Mesodermal cell (in vitro differentiated cells): ENCODE data around the gene WBP1L.
"Not testable (repeated sequence)": the region's sequence is repeated elsewhere in the genome, so short reads cannot be mapped to it uniquely, and the experiment has no call there.

Experiments
- H3K27ac ChIP-seq: 2 replicates; pipeline ENCODE4 v1.7.0; 2013; ENCODE audit warnings: mild to moderate bottlenecking, low read depth, low read length, moderate library complexity; ENCODE audit not compliant: severe bottlenecking
- H3K36me3 ChIP-seq: 2 replicates; pipeline ENCODE4 v1.7.1; 2013; ENCODE audit warnings: mild to moderate bottlenecking, low read length, moderate library complexity; ENCODE audit not compliant: control insufficient read depth, insufficient read depth
- H3K4me1 ChIP-seq: one replicate; pipeline ENCODE4 v1.7.1; 2013; ENCODE audit warnings: mild to moderate bottlenecking, low read length; ENCODE audit not compliant: insufficient read depth, control insufficient read depth, poor library complexity, severe bottlenecking
- H3K4me3 ChIP-seq: 2 replicates; pipeline ENCODE4 v1.7.0; 2013; ENCODE audit warnings: low read length, control low read depth, mild to moderate bottlenecking; ENCODE audit not compliant: insufficient read depth, poor library complexity, severe bottlenecking; ENCODE audit errors: extremely low read depth
- H3K9me3 ChIP-seq: 2 replicates; pipeline ENCODE4 v1.7.1; 2013; ENCODE audit warnings: mild to moderate bottlenecking, low read length, moderate library complexity; ENCODE audit not compliant: control insufficient read depth
- WGBS, 2 experiments: methylation state at CpG; one replicate each; pipeline ENCODE4 v1.1.5; 2013; ENCODE audit warnings: missing lambda C conversion rate in 2 of 2; ENCODE audit not compliant: insufficient coverage in 2 of 2; 5-methylcytosine and 5-hydroxymethylcytosine counted together

WBP1L gene

DNA sequence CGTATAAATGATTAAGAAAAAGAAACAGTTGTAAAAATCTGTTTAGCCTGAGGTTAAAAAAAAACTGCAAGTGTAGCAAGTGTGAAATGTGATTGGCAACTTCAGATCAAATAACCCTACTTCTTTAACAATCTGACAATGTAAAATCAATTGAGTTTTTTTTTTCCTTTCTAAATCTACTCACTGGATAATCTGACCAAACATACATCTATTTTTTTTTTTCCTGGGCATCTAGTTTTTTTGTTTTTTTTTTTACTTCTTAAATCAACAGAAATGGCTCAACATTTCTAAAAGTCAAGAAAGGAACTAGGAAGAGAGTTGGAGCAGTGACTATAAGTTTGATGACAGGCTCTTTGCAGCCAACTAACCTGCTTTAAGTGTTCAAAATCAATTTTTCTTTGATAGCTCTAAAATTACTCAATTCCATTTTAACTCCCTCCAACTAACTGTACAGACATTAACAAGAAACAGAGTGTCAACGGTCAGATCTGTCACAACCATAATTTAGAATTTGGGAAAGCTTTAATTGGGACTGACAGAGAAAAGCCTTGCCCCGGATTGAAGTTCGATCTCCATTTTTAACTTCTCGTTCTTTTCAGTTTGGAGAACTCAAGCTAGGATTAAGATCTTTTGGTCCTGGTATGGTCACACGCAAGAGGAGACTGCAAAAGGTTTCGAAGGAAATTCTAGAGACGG is 30.8 kb upstream of the WBP1L start:
- WGBS, 2 experiments, result 3 to 10% methylated on average over 3 to 5 of the region's 8 CpGs
- Histone ChIP-seq H3K4me3 (peak overlapping the region; percentile 64), H3K27ac (peak overlapping the region; percentile 87), H3K9me3 (no peaks in the 10 kb centered on the region), H3K4me1 (peaks cover 33% of the 10 kb centered on the region), H3K36me3 (no peaks in the 10 kb centered on the region)

DNA sequence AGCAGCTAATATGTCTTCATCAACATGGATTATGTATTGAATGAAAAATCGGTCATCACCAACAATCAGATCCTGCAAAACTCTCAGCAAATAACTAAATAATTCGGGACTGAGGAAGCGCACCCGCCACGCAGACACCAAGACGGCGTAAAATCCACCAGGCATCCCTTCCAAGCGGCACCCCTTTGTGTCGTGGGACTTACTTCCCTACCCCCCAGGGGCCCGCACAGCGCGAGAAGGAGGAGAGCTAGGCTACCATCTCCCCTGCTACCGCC is 30.3 kb upstream of the WBP1L start:
- H3K9me3 ChIP-seq, result no peaks in the 10 kb centered on the region
- 0% methylated on average over 5 to 9 of the region's 13 CpGs for WGBS, 2 experiments
- H3K36me3 ChIP-seq, result no peaks in the 10 kb centered on the region
- H3K4me1 ChIP-seq, result peaks cover 38% of the 10 kb centered on the region
- H3K4me3 ChIP-seq, result peak overlapping the region; percentile 64
- H3K27ac ChIP-seq, result peak overlapping the region; percentile 87

DNA sequence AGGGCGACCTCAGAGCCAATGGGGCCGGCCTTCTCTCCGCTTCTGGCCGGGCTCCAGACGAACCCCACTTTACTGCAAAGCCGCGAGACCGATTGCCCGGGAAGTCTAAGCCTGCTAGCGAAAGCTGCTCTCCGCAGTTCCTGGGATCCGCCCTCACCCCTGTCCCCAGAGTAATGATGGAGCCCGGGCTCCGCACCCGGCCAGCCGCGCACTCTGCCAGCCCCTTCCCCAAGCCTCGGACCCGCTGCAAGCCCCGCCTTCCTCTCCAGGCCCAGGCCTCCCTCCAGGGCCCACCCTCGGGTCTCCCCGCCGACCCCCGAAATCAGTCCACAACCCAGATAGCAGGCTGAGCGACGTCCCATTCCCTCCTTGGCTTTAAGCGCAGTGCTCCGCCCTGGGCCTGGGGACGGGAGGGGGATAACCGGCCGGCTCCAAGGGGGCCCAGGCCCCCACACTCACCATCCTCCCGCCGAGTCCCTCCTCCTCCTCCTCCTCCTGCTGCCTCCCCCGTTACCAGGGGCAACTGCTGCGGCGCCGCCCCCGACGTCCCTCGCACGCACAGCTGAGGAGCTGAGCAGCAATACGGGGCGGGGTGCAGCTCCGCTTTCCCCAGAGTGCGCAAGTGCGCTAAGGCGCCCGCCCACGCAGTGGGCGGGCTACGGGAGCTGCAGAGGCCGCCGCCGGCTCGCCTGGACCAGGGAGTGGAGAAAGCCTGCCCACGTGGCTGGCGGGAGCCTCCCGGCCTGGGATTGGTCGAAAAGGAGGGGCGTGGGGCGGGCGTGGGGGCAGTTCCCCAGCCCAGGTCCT is 29.7 kb upstream of the WBP1L start, which contains the start of gene ARL3:
Gene ARL3, minus strand, starts transcription at position 584 of the 807 bp plus-strand sequence. Its CDS starts 122 bp downstream, at position 462.
- Histone ChIP-seq H3K9me3 (no peaks in the 10 kb centered on the region), H3K36me3 (no peaks in the 10 kb centered on the region), H3K4me1 (peaks cover 42% of the 10 kb centered on the region), H3K27ac (peak within 1 kb of the TSS; percentile 87), H3K4me3 (peak within 1 kb of the TSS; percentile 64)
- WGBS, 2 experiments, result 0% methylated on average over 46 to 52 of the region's 62 CpGs

DNA sequence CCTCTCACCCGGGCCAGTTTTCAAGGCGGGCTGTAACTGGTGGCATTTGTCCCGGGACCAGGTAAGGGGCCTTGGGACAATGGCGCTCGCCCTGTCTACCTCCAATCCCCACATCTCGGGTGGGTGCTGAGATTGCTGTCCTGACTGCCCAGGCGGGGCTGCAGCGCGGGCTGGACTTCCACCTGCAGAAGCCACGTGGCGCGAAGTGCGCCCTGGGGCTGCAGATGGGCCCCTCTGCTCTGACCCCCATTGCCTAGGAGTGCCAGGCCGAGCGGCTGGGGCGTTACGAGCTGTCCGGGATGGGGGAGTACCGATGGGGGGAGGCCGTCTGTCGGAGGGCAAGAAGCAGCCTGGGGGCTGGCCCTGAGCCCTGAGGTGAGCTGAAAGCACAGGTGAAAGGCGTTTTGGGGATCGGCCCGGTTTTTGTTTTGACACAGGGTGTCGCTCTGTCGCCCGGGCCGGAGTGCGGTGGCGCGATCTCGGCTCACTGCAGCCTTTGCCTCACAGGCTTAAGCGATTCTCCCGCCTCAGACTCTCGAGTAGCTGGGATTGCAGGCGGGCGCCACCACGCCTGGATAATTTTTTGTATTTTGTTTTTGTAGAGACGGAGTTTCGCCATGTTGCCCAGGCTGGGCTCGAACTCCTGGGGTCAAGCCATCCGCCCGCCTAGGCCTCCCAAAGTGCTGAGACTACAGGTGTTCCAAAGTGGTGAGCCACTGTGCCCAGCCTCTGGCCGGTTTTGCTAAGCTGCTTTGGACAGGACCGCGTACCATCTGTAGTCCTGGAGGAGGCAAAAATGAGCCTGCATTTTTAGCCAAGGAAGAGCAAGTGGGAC is 28.9 kb upstream of the WBP1L start, which contains the start of gene SFXN2:
Gene SFXN2, plus strand, starts transcription at position 16 of the 835 bp plus-strand sequence. CDS start 12,001 bp downstream, outside the sequence.
- 4% methylated on average over 36 to 43 of the region's 46 CpGs for WGBS, 2 experiments
- H3K4me1 ChIP-seq, result peaks cover 41% of the 10 kb centered on the region
- peak within 1 kb of the TSS; percentile 64 for H3K4me3 ChIP-seq

DNA sequence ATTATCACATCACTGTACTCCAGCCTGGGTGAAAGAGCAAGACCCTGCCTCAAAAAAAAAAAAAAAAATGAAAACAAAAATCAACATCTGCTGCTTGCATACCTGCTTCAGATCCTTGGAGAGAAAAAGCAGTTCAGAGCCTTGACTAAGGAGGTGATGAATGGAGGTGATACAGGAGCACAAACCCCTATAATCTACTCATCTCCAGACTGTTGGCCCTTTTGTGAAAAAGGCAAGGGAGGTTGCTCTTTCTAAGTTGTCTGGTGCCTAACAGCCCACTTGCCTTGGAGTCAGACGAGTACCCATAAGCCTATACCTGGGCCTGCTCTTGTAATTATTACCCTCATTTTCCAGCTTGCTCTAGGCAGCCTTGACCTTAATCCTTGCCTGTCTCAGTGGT is 27.9 kb upstream of the WBP1L start:
- Histone ChIP-seq H3K36me3 (no peaks in the 10 kb centered on the region), H3K27ac (no peak overlapping the region), H3K4me1 (peaks cover 34% of the 10 kb centered on the region), H3K4me3 (no peak overlapping the region), H3K9me3 (no peaks in the 10 kb centered on the region)
- 67 to 71% methylated on average over 1 of the region's 1 CpG for WGBS, 2 experiments

More for the DNA sequence above, 28.9 kb upstream of the WBP1L start, which contains the start of gene SFXN2:
- Histone ChIP-seq H3K9me3 (no peaks in the 10 kb centered on the region), H3K27ac (peak within 1 kb of the TSS; percentile 87), H3K36me3 (no peaks in the 10 kb centered on the region)

DNA sequence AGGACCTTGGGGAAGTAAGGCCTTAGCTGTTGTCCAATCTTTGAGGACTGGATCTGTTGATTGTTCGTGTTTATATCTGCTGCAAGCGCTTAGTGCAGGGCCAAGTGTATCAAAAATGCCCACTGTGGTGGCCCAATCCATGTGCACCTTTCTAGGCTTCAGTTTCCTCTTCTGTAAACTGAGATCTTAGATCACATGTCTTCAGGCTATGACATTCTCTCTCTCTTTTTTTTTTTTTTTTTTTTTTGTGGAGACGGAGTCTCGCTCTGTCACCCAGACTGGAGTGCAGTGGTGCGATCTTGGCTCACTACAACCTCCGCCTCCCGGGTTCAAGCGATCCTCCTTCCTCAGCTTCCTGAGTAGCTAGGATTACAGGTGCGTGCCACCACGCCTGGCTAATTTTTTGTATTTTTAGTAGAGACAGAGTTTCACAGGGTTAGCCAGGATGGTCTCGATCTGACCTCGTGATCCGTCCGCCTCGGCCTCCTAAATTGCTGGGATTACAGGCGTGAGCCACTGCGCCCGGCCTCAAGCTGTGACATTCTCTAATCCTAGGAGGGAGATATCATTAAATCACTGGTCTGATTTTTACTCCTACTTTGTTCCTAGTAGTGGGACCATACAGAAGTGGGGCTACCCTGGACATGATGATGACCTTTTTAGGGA is 26.7 kb upstream of the WBP1L start:
- not testable (repeated sequence) for H3K36me3 ChIP-seq, H3K4me3 ChIP-seq, H3K27ac ChIP-seq, H3K9me3 ChIP-seq
- H3K4me1 ChIP-seq, result peaks cover 26% of the 10 kb centered on the region
- 95 to 96% methylated on average over 14 to 17 of the region's 18 CpGs for WGBS, 2 experiments

DNA sequence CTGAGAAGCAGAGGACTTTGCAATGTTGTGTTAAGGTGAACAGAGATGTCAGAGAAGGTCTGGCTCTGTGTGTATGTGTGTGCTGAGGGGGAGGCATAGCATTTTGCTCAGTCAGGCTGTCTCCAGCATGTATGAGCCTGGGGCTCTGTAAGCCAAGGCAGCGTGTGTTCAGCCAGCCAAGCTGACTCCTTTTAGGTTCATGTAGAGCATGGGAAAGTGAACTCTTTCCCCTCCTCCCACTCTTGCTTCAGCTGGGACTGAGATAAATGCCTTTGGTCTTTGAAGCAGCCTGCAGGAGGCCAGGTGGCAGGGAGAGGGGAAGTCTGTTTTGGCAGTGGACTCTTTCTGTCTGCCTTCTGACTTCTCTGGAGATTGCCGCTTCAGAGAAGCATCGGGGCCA is 25.5 kb upstream of the WBP1L start:
- H3K4me3 ChIP-seq, result no peak overlapping the region

DNA sequence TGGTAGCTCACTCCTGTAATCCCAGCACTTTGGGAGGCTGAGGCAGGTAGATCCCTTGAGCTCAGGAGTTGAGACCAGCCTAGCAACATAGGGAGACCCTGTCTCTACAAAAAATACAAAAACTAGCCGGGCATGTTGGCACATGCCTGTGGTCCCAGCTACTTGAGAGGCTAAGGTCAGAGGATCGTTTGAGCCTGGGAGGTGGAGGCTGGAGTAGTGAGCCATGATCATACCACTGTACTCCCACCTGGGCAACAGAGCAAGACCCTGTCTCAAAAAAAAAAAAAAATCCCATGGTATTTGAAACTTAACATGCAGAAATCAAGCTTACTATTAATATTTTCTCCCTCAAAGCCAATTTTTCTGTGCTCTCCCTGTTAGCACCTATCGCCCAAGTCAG is 23.4 kb upstream of the WBP1L start:
- H3K9me3 ChIP-seq, result no peaks in the 10 kb centered on the region
- peaks cover 20% of the 10 kb centered on the region for H3K4me1 ChIP-seq
- H3K36me3 ChIP-seq, result peaks cover 6% of the 10 kb centered on the region
- no peak overlapping the region for H3K4me3 ChIP-seq
- no peak overlapping the region for H3K27ac ChIP-seq
- 84 to 94% methylated on average over 2 of the region's 3 CpGs for WGBS, 2 experiments

More for the DNA sequence above, 25.5 kb upstream of the WBP1L start:
- Histone ChIP-seq H3K4me1 (peaks cover 20% of the 10 kb centered on the region), H3K27ac (peak overlapping the region; percentile 41), H3K9me3 (no peaks in the 10 kb centered on the region), H3K36me3 (no peaks in the 10 kb centered on the region)
- WGBS, 2 experiments, result 68 to 75% methylated on average over 2 of the region's 3 CpGs

DNA sequence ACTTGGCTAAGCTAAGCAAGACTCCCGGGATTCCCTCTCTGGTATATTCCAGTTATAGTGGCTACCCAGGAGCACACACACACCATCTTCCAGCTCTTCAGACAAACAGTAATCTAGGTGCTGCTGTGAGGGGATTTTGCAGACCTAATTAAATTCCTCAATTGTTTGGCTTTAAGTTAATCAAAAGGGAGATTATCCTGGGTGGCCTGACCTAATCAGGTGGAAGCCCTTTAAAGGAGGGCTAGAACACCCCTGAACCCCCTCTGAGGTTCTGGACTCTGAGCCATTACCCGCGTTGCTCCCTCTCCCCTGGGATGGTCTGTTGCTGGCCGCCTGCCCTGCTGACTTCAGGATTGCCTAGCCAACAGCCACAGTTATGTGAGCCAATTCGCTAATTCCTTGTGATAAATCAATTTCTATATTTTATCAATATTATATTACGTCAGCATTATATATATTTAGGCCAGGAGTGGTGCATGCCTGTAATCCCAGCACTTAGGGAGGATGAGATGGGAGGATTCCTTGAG is 22.9 kb upstream of the WBP1L start:
- H3K36me3 ChIP-seq, result peaks cover 8% of the 10 kb centered on the region
- no peaks in the 10 kb centered on the region for H3K9me3 ChIP-seq
- no peak overlapping the region for H3K4me3 ChIP-seq
- H3K4me1 ChIP-seq, result peaks cover 20% of the 10 kb centered on the region
- 89 to 100% methylated on average over 3 of the region's 6 CpGs for WGBS, 2 experiments
- no peak overlapping the region for H3K27ac ChIP-seq

DNA sequence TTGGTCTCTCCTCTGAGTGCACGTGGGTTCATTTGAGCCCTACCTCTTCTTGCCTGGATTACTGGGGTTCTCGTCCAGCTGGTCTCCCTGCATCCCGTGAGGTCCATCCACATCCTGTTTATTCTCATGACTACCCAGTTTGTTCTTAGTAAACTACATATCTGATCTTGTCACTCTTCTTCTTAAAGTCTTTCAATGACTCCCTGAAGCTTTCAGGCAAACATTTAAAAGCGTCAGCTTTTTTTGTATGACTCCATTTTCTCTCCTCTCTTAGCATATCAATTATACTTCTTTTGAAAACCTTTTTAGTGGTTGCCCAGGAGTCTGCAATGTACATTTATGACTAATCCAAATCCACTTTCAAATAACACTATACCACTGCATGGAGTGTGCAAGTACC is 21.8 kb upstream of the WBP1L start:
- Histone ChIP-seq H3K27ac (no peak overlapping the region), H3K36me3 (peaks cover 18% of the 10 kb centered on the region)

More for the DNA sequence above, 21.8 kb upstream of the WBP1L start:
- H3K9me3 ChIP-seq, result no peaks in the 10 kb centered on the region
- no peak overlapping the region for H3K4me3 ChIP-seq
- peaks cover 20% of the 10 kb centered on the region for H3K4me1 ChIP-seq
- WGBS, 2 experiments, result 88 to 91% methylated on average over 4 of the region's 4 CpGs
